Neuronal stem cell (in vitro differentiated cells): ENCODE data around the gene PSMB7. TPM values are rescaled to one million over a fixed set of nuclear protein-coding genes. Genes with fewer than 3 reads are reported as not detected.

Experiments used
- DNase-seq: peaks from one replicate; pipeline ENCODE4 v3.0.0-alpha.2; 2013; ENCODE audit warnings: low spot score
- H2AFZ ChIP-seq: one replicate; pipeline ENCODE4 v1.6.1; 2013; ENCODE audit warnings: mild to moderate bottlenecking, low read length, inconsistent platforms
- H2AK5ac ChIP-seq: 2 replicates; pipeline ENCODE4 v1.6.1; 2013; ENCODE audit warnings: low read depth, mild to moderate bottlenecking, inconsistent platforms, low read length, moderate library complexity, mixed read lengths
- H2BK120ac ChIP-seq: 2 replicates; pipeline ENCODE4 v1.6.1; 2013; ENCODE audit warnings: low read depth, mild to moderate bottlenecking, inconsistent platforms, low read length, moderate library complexity, mixed read lengths
- H2BK12ac ChIP-seq: one replicate; pipeline ENCODE4 v1.6.1; 2013; ENCODE audit warnings: low read length, inconsistent platforms
- H2BK15ac ChIP-seq: 2 replicates; pipeline ENCODE4 v1.6.1; 2013; ENCODE audit warnings: mild to moderate bottlenecking, low read length, inconsistent platforms, mixed read lengths
- H2BK5ac ChIP-seq: one replicate; pipeline ENCODE4 v1.6.1; 2013; ENCODE audit warnings: inconsistent platforms, mild to moderate bottlenecking, low read length, moderate library complexity
- H3K14ac ChIP-seq: one replicate; pipeline ENCODE4 v1.6.1; 2013; ENCODE audit warnings: low read length, inconsistent platforms
- H3K18ac ChIP-seq: 2 replicates; pipeline ENCODE4 v1.6.1; 2013; ENCODE audit warnings: low read length, inconsistent platforms
- H3K23ac ChIP-seq: 2 replicates; pipeline ENCODE4 v1.6.1; 2013; ENCODE audit warnings: low read depth, mild to moderate bottlenecking, mixed read lengths, low read length, inconsistent platforms; ENCODE audit not compliant: poor library complexity
- H3K27ac ChIP-seq: replicated peaks from 3 replicates; pipeline ENCODE4 v1.5.1; 2013; ENCODE audit warnings: low read length, inconsistent platforms
- H3K27me3 ChIP-seq, 3 experiments: 2 replicates each; pipeline ENCODE4 v1.6.1; 2013; ENCODE audit warnings: low read length in 3 of 3, mild to moderate bottlenecking in 2 of 3, inconsistent platforms in 1 of 3, low read depth in 1 of 3, mixed read lengths in 1 of 3, moderate library complexity in 1 of 3; ENCODE audit not compliant: control insufficient read depth in 3 of 3, insufficient read depth in 3 of 3
- H3K36me3 ChIP-seq, 2 donors: replicated peaks in 1 of 2; 2 replicates each; pipeline ENCODE4 v1.6.1; 2013; ENCODE audit warnings: low read length in 2 of 2; ENCODE audit not compliant: control insufficient read depth in 2 of 2, insufficient read depth in 2 of 2
- H3K4ac ChIP-seq: 2 replicates; pipeline ENCODE4 v1.6.1; 2013; ENCODE audit warnings: inconsistent platforms, mild to moderate bottlenecking, low read length, moderate library complexity
- H3K4me1 ChIP-seq, 2 donors: 1 replicate in 1 of 2; 2 replicates in 1 of 2; pipeline ENCODE4 v1.6.1; 2013; ENCODE audit warnings: low read length in 2 of 2, low read depth in 1 of 2; ENCODE audit not compliant: control insufficient read depth in 2 of 2, insufficient read depth in 1 of 2
- H3K4me2 ChIP-seq: one replicate; pipeline ENCODE4 v1.6.1; 2013; ENCODE audit warnings: mild to moderate bottlenecking, low read length, inconsistent platforms; ENCODE audit not compliant: insufficient read depth, poor library complexity, severe bottlenecking
- H3K4me3 ChIP-seq, 2 donors: 2 replicates each; pipeline ENCODE4 v1.5.1; 2013; ENCODE audit warnings: low read length in 2 of 2, mild to moderate bottlenecking in 2 of 2, inconsistent platforms in 1 of 2, moderate library complexity in 1 of 2
- H3K79me1 ChIP-seq: one replicate; pipeline ENCODE4 v1.6.1; 2013; ENCODE audit warnings: low read depth, mild to moderate bottlenecking, inconsistent platforms, low read length, moderate library complexity
- H3K9ac ChIP-seq: one replicate; pipeline ENCODE4 v1.6.1; 2013; ENCODE audit warnings: mild to moderate bottlenecking, low read depth, low read length, inconsistent platforms; ENCODE audit not compliant: poor library complexity
- H3K9me3 ChIP-seq, 2 donors: replicated peaks in 1 of 2; 2 replicates each; pipeline versions ENCODE3 to v1.6.1; 2013; ENCODE audit warnings: low read length in 2 of 2, mild to moderate bottlenecking in 2 of 2, inconsistent platforms in 1 of 2, low read depth in 1 of 2, mixed read lengths in 1 of 2, moderate library complexity in 1 of 2; ENCODE audit not compliant: control insufficient read depth in 2 of 2, insufficient read depth in 1 of 2
- H4K8ac ChIP-seq: one replicate; pipeline ENCODE4 v1.6.1; 2013; ENCODE audit warnings: low read depth, mild to moderate bottlenecking, inconsistent platforms, low read length, moderate library complexity
- H4K91ac ChIP-seq: one replicate; pipeline ENCODE4 v1.6.1; 2013; ENCODE audit warnings: low read length, low read depth, mild to moderate bottlenecking, inconsistent platforms; ENCODE audit not compliant: poor library complexity
- WGBS, 2 donors: extraction: QIAGEN DNeasy Blood & Tissue Kit; methylation state at CpG; one replicate each; pipeline ENCODE4 v1.1.7; 2013; ENCODE audit warnings: missing lambda C conversion rate in 2 of 2, mixed read lengths in 1 of 2; ENCODE audit not compliant: insufficient read length in 2 of 2, insufficient replicate concordance in 1 of 2; ENCODE audit errors: extremely low coverage in 2 of 2; 5-methylcytosine and 5-hydroxymethylcytosine counted together
- polyA plus RNA-seq, 2 experiments: library from polyadenylated mRNA; stranded (reverse); fragments of 200-250 nt; gene quantifications; one replicate each; pipeline ENCODE4 v1.2.3, GENCODE V29; 2013

The PSMB7 gene
- polyA plus RNA-seq (2013, experiment 1 of 2): 189 TPM
- polyA plus RNA-seq (2013, experiment 2 of 2): 189 TPM

DNA sequence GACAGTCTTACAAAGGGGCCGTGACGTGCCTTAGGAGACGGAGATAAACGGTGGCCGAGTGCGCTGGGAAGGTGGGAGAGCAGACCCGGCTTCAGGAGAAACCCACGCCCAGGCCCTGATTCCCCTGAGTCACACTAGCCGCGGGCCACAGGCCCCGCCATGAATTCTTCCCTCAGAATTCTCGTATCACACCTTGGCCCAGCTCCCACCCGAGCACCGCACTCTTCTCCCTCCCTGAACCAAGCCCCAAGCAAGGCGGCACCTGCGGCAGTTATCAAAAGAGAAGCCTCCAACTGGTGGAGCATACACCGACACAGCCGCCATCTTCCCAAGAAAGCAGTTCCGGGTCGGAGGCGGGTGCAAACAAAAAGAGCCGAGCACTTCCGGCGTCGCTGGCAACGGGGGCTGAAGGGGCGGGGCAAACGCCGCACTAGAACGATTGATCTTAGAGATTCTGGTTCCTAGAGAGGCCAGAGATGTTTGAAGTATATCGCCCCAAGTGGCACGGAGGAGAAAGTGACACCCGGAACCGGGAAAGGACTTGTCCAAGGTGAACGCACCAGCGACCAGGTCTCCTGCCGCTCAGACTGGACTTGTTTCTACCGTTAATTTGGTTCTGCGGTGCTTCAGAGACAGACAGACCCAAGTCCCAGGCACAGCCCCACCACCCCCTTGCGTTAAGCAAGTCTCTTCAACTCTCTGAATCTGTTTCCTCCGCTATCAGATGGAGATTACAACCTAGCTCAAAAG lies at the start of gene PSMB7:
Gene PSMB7 (minus strand): TSS at position 341 of the 750 bp plus-strand sequence. CDS start 17 bp downstream, at position 324.
- WGBS, 2 donors: no CpG with 5 or more reads among the region's 41 CpGs
- peaks cover 5 to 8% of the 10 kb centered on the region in 2 donors for H3K4me1 ChIP-seq
- H3K4ac ChIP-seq: no peak within 1 kb of the TSS
- peak within 1 kb of the TSS; percentile 79 for H2BK5ac ChIP-seq
- H3K27me3 ChIP-seq: no peaks in the 10 kb centered on the region
- H3K4me2 ChIP-seq: peak within 1 kb of the TSS; percentile 97
- peak within 1 kb of the TSS; percentile 90 for H2AFZ ChIP-seq
- no peak within 1 kb of the TSS for H3K14ac ChIP-seq
- H2BK120ac ChIP-seq: peak within 1 kb of the TSS; percentile 69
- peaks cover 5% of the 10 kb centered on the region for H3K79me1 ChIP-seq
- no peak within 1 kb of the TSS for H2BK15ac ChIP-seq
- no peak within 1 kb of the TSS for H4K91ac ChIP-seq
- H3K9ac ChIP-seq: peak within 1 kb of the TSS; percentile 83
- H3K23ac ChIP-seq: peak within 1 kb of the TSS; percentile 86
- H3K4me3 ChIP-seq: peak within 1 kb of the TSS; percentile 93 to 94
- H3K9me3 ChIP-seq: no peaks in the 10 kb centered on the region
- no peak within 1 kb of the TSS for H3K27ac ChIP-seq
- peaks cover 10 to 41% of the 10 kb centered on the region in 2 donors for H3K36me3 ChIP-seq
- H4K8ac ChIP-seq: no peak within 1 kb of the TSS
- H2BK12ac ChIP-seq: no peak within 1 kb of the TSS
- H2AK5ac ChIP-seq: peak within 1 kb of the TSS; percentile 87
- DNase-seq: peak; percentile 94
- peak within 1 kb of the TSS; percentile 89 for H3K18ac ChIP-seq

DNA sequence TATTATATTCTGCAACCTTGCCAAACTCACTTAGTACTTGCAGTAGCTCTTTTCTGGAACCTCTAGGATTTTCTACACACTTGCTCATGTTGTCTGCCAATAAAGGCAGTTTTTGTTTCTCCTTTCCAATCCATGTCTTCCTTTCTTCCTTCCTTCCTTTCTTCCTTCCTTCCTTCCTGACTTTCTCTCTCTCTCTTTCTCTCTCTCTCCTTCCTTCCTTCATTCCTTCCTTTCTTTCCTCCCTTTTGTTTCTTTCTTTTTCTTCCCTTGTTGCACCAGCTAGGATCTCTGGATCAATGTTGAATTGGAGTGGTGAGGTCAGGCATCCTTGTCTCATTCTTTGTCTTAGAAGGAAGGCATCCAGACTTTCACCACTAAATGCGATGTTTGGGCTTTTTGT lies 47.5 kb upstream of the PSMB7 start:
- H2BK12ac ChIP-seq: no peak overlapping the region
- H3K9me3 ChIP-seq: peaks cover 2 to 6% of the 10 kb centered on the region in 2 donors
- H3K27ac ChIP-seq: no peak overlapping the region
- H2AFZ ChIP-seq: no peak overlapping the region
- peaks cover 0 to 17% (median 3%) of the 10 kb centered on the region in 3 experiments for H3K27me3 ChIP-seq
- H3K23ac ChIP-seq: no peak overlapping the region
- no peak overlapping the region for H3K4me2 ChIP-seq
- H2BK5ac ChIP-seq: no peak overlapping the region
- no peak overlapping the region for H3K14ac ChIP-seq
- H3K9ac ChIP-seq: no peak overlapping the region
- no peak overlapping the region for H2AK5ac ChIP-seq
- H4K8ac ChIP-seq: no peak overlapping the region
- no peak overlapping the region for H4K91ac ChIP-seq
- H3K79me1 ChIP-seq: no peaks in the 10 kb centered on the region
- no peak for DNase-seq
- H2BK15ac ChIP-seq: no peak overlapping the region
- no CpG with 5 or more reads among the region's 1 CpG for WGBS, 2 donors
- no peak overlapping the region for H3K4me3 ChIP-seq
- no peaks in the 10 kb centered on the region for H3K4me1 ChIP-seq
- H3K36me3 ChIP-seq: no peaks in the 10 kb centered on the region
- H3K4ac ChIP-seq: no peak overlapping the region
- H3K18ac ChIP-seq: no peak overlapping the region
- H2BK120ac ChIP-seq: no peak overlapping the region

DNA sequence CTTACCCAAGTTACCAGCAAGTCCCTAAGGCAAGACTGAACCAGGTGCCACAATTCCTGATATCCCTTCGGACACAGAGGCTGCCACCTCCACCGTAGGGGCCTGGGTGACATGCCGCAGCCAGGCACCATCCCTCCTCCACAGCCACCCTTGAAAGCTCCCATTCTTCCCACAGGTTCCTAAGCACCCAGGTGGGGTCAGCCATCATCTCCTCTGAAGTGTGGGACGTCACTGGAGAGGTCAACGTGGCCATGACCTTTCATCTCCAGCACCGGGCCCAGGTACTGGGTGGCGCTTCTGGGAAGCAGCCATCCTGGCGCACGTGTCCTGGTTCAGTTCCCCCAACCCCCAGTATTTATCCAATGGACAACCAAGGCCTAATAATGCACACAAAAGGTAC lies 43.2 kb upstream of the PSMB7 start:
- no peak overlapping the region for H3K4me3 ChIP-seq
- H3K27me3 ChIP-seq: peaks cover 0 to 25% (median 7%) of the 10 kb centered on the region in 3 experiments
- H3K4ac ChIP-seq: no peak overlapping the region
- H2BK5ac ChIP-seq: no peak overlapping the region
- H3K23ac ChIP-seq: peak overlapping the region; percentile 34
- H3K14ac ChIP-seq: no peak overlapping the region
- no peak overlapping the region for H2AFZ ChIP-seq
- H3K18ac ChIP-seq: no peak overlapping the region
- DNase-seq: no peak
- no peak overlapping the region for H3K4me2 ChIP-seq
- no peak overlapping the region for H2BK120ac ChIP-seq
- H3K27ac ChIP-seq: no peak overlapping the region
- H2AK5ac ChIP-seq: peak overlapping the region; percentile 15
- no peaks in the 10 kb centered on the region for H3K79me1 ChIP-seq
- H3K4me1 ChIP-seq: no peaks in the 10 kb centered on the region
- H4K8ac ChIP-seq: no peak overlapping the region
- H2BK15ac ChIP-seq: peak overlapping the region; percentile 25
- no peaks in the 10 kb centered on the region for H3K36me3 ChIP-seq
- no peak overlapping the region for H4K91ac ChIP-seq
- H3K9me3 ChIP-seq: peaks cover 0 to 6% of the 10 kb centered on the region in 2 donors
- no peak overlapping the region for H3K9ac ChIP-seq
- no peak overlapping the region for H2BK12ac ChIP-seq
- WGBS, 2 donors: no CpG with 5 or more reads among the region's 9 CpGs

DNA sequence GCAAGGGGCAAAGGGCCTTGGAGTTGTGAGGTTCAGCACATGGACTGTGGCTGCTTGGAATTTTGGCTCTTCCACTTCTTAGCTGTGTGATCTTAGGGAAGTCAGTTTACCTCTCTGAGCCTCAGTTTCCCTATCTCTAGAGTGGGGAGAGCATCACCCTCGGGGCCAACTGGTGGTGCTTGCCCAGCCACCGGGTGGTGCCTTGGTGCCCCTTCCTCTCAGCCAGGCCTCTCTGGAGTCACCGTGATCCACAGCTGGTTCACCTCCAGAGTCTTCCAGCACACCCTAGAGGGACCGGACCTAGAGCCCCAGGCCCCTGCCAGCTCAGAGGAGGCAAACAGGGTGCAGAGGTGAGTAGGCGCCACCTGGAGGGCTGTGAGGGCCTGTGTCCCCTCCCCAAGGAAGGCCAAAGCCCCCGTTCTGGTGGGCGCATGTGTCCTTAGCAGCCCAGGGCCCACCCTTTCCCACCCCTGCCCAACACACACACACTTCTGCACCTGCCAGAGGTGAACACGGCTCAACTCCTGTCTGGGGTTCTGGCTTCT lies 42.7 kb upstream of the PSMB7 start:
- Histone ChIP-seq H3K79me1 (no peaks in the 10 kb centered on the region), H4K8ac (no peak overlapping the region), H3K4ac (no peak overlapping the region), H3K4me1 (peaks cover 0 to 1% of the 10 kb centered on the region in 2 donors), H3K23ac (peak overlapping the region; percentile 59), H2BK120ac (no peak overlapping the region), H2AFZ (no peak overlapping the region), H3K36me3 (no peaks in the 10 kb centered on the region), H3K9me3 (peaks cover under 1 to 4% of the 10 kb centered on the region in 2 donors), H3K4me3 (no peak overlapping the region), H4K91ac (no peak overlapping the region), H2BK15ac (peak overlapping the region; percentile 25), H3K9ac (peak overlapping the region; percentile 64), H2BK12ac (no peak overlapping the region), H3K18ac (no peak overlapping the region), H2BK5ac (no peak overlapping the region), H3K4me2 (no peak overlapping the region), H3K27me3 (peaks cover 2 to 30% (median 11%) of the 10 kb centered on the region in 3 experiments), H3K27ac (no peak overlapping the region), H3K14ac (no peak overlapping the region), H2AK5ac (peak overlapping the region; percentile 15)
- DNase-seq: no peak
- WGBS, 2 donors: no CpG with 5 or more reads among the region's 8 CpGs
